ENCODE data around the gene DDX5. TPM values are rescaled to one million over a fixed set of nuclear protein-coding genes. Genes with fewer than 3 reads are reported as not detected.
"Not testable (repeated sequence)": the region's sequence is repeated elsewhere in the genome, so short reads cannot be mapped to it uniquely, and the experiment has no call there.

DDX5 gene
- total RNA-seq, 1 donor from 2014 or later = 758 TPM

DNA sequence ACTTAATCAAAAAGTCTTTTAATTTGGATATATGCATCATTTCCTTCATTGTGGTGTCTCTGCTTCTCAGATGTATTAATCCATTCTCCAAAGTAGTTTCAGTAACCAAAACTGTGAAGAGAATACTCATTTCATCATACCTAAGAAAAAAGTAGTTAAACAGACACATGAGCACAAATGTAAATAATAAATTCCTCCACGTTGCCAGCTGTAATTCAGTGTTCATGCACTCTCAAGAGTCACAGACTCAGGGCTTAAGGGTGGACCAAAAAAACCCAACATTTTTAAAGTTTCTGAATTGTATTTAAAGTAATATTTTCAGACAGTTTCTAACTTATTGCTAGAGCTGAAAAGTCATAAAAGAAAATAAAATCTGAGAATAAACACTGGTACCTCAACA, 28.2 kb downstream of the DDX5 start:
- H3K27me3 Mint-ChIP-seq = no peaks in the 10 kb centered on the region
- H3K27ac Mint-ChIP-seq = no peak overlapping the region
- H3K4me3 Mint-ChIP-seq = no peak overlapping the region
- DNase-seq (ENCODE audit: extremely low spot score, unreplicated experiment) = no peak
- H3K9me3 Mint-ChIP-seq = no peaks in the 10 kb centered on the region
- H3K36me3 Mint-ChIP-seq = peaks cover 9% of the 10 kb centered on the region
- no peaks in the 10 kb centered on the region for H3K4me1 Mint-ChIP-seq (ENCODE audit: unreplicated experiment)
- TF ChIP-seq, protein P1, sequence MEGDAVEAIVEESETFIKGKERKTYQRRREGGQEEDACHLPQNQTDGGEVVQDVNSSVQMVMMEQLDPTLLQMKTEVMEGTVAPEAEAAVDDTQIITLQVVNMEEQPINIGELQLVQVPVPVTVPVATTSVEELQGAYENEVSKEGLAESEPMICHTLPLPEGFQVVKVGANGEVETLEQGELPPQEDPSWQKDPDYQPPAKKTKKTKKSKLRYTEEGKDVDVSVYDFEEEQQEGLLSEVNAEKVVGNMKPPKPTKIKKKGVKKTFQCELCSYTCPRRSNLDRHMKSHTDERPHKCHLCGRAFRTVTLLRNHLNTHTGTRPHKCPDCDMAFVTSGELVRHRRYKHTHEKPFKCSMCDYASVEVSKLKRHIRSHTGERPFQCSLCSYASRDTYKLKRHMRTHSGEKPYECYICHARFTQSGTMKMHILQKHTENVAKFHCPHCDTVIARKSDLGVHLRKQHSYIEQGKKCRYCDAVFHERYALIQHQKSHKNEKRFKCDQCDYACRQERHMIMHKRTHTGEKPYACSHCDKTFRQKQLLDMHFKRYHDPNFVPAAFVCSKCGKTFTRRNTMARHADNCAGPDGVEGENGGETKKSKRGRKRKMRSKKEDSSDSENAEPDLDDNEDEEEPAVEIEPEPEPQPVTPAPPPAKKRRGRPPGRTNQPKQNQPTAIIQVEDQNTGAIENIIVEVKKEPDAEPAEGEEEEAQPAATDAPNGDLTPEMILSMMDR (conservative IDR thresholded peaks at IDR 0.05) = no peak

GRCh38 chr17:64472564-64472963, 33.5 kb downstream of the DDX5 start:
- Mint-ChIP-seq H3K27me3 (no peaks in the 10 kb centered on the region), H3K36me3 (peaks cover 5% of the 10 kb centered on the region), H3K4me3 (no peak overlapping the region), H3K27ac (no peak overlapping the region), H3K4me1 (ENCODE audit: unreplicated experiment) (no peaks in the 10 kb centered on the region), H3K9me3 (no peaks in the 10 kb centered on the region)
- no peak for DNase-seq (ENCODE audit: extremely low spot score, unreplicated experiment)
- TF ChIP-seq, protein P1 (conservative IDR thresholded peaks at IDR 0.05) = no peak

GRCh38 chr17:64471440-64471839, 34.6 kb downstream of the DDX5 start:
- TF ChIP-seq, protein P1 (conservative IDR thresholded peaks at IDR 0.05) = no peak
- Mint-ChIP-seq H3K4me1 (ENCODE audit: unreplicated experiment) (no peaks in the 10 kb centered on the region), H3K4me3 (no peak overlapping the region), H3K27ac (no peak overlapping the region), H3K27me3 (no peaks in the 10 kb centered on the region), H3K36me3 (no peaks in the 10 kb centered on the region), H3K9me3 (peaks cover under 1% of the 10 kb centered on the region)
- no peak for DNase-seq (ENCODE audit: extremely low spot score, unreplicated experiment)

DNA sequence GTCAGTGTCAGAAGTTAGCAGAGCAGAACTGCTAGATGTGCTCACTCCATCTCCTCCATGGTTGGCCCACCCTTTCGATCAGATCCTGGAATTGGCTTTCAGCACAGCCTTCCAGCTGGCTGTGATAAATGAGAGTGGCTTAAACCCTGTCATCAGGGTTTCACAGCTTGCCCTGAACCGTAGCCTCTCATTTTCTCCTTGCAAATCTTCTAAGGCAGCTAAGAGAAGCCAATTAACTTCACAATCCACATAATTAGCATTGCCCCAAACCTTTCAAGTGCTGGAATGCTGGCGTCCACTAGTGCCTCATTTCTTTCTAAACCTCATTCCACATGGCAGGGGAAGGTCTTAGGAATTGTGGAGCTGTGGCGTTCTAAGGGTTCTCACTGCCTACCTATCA, 35.5 kb downstream of the DDX5 start:
- Mint-ChIP-seq H3K27me3 (no peaks in the 10 kb centered on the region), H3K27ac (no peak overlapping the region), H3K9me3 (peaks cover 4% of the 10 kb centered on the region), H3K4me3 (no peak overlapping the region), H3K36me3 (no peaks in the 10 kb centered on the region), H3K4me1 (ENCODE audit: unreplicated experiment) (no peaks in the 10 kb centered on the region)
- TF ChIP-seq, protein P1 (conservative IDR thresholded peaks at IDR 0.05) = no peak
- DNase-seq (ENCODE audit: extremely low spot score, unreplicated experiment) = no peak

- H3K27me3 Mint-ChIP-seq; DNase-seq (ENCODE audit: extremely low spot score, unreplicated experiment); H3K27ac Mint-ChIP-seq; H3K4me3 Mint-ChIP-seq; H3K4me1 Mint-ChIP-seq (ENCODE audit: unreplicated experiment); H3K9me3 Mint-ChIP-seq; H3K36me3 Mint-ChIP-seq: not testable (repeated sequence)
These were observed 39.3 kb downstream of the DDX5 start for GRCh38 chr17:64466834-64467233.

GRCh38 chr17:64466019-64466735, 39.9 kb downstream of the DDX5 start:
- Mint-ChIP-seq H3K4me1 (ENCODE audit: unreplicated experiment) (no peaks in the 10 kb centered on the region), H3K27me3 (no peaks in the 10 kb centered on the region), H3K27ac (no peak overlapping the region), H3K9me3 (peaks cover 4% of the 10 kb centered on the region), H3K36me3 (no peaks in the 10 kb centered on the region), H3K4me3 (no peak overlapping the region)
- no peak for DNase-seq (ENCODE audit: extremely low spot score, unreplicated experiment)
- TF ChIP-seq, protein P1 (conservative IDR thresholded peaks at IDR 0.05) = no peak
